Measurements from ENCODE around the gene LTBP4.
"Not testable (repeated sequence)": the region's sequence is repeated elsewhere in the genome, so short reads cannot be mapped to it uniquely, and the experiment has no call there.

- TF ChIP-seq CTCF (tag by site-specific recombination; IDR thresholded peaks at IDR 0.05); ZXDB (tag by site-specific recombination; IDR thresholded peaks at IDR 0.05); HOXA7 (CRISPR knock-in tag; IDR thresholded peaks at IDR 0.05; ENCODE audit: borderline replicate concordance); ZNF302 (tag by site-specific recombination; IDR thresholded peaks at IDR 0.05; ENCODE audit: low read depth); GFI1B (tag by site-specific recombination; IDR thresholded peaks at IDR 0.05); ZNF138 (tag by site-specific recombination; IDR thresholded peaks at IDR 0.05; ENCODE audit: borderline replicate concordance); RBAK (tag by site-specific recombination; IDR thresholded peaks at IDR 0.05); REST (tag by site-specific recombination; IDR thresholded peaks at IDR 0.05): not testable (repeated sequence)
Observed at GRCh38 chr19:40649903-40650675, 48.9 kb downstream of the LTBP4 start.
